ENCODE data around the gene LARP1.

DNA sequence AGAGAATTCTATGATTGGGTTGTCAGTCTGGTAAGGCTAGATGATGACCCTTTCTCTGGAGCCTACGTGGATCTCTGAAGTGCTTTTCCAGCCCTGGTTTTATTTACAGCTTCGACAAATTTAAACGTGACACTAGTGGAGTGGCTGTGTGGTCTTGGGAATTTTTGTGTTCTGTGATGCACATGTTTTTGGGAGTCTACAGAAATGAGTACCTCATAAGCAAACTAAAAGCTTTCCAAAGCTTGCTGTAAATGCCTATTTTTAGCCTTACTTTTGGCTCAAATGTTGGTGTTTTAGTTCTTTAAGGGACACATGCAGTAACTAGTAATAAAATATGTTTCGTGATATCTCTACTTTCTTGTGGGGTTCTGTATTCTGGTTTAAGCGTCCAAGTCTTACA is 3.3 kb downstream of the LARP1 start:
- TF ChIP-seq EP300 (IDR thresholded peaks at IDR 0.05) = no peak
- TF ChIP-seq, protein P1, sequence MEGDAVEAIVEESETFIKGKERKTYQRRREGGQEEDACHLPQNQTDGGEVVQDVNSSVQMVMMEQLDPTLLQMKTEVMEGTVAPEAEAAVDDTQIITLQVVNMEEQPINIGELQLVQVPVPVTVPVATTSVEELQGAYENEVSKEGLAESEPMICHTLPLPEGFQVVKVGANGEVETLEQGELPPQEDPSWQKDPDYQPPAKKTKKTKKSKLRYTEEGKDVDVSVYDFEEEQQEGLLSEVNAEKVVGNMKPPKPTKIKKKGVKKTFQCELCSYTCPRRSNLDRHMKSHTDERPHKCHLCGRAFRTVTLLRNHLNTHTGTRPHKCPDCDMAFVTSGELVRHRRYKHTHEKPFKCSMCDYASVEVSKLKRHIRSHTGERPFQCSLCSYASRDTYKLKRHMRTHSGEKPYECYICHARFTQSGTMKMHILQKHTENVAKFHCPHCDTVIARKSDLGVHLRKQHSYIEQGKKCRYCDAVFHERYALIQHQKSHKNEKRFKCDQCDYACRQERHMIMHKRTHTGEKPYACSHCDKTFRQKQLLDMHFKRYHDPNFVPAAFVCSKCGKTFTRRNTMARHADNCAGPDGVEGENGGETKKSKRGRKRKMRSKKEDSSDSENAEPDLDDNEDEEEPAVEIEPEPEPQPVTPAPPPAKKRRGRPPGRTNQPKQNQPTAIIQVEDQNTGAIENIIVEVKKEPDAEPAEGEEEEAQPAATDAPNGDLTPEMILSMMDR (IDR thresholded peaks at IDR 0.05) = no peak
- TF ChIP-seq POLR2A (IDR thresholded peaks at IDR 0.05) = no peak
